NCI-H510A (cell line): ENCODE data around the gene KRTAP5-8.
"Not testable (repeated sequence)": the region's sequence is repeated elsewhere in the genome, so short reads cannot be mapped to it uniquely, and the experiment has no call there.

Experiments used
- DNase-seq: peaks from one replicate; lab custom pipeline; 2025; lab: John Stamatoyannopoulos, UW

The KRTAP5-8 gene, protein sequence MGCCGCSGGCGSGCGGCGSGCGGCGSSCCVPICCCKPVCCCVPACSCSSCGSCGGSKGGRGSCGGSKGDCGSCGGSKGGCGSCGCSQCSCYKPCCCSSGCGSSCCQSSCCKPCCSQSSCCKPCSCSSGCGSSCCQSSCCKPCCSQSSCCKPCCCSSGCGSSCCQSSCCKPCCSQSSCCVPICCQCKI

GRCh38 chr11:71537977-71538665, at the start of gene KRTAP5-8:
TSS of gene KRTAP5-8 (plus strand) at chr11:71538025. CDS start at chr11:71538056, 31 bp downstream.
- not testable (repeated sequence) for DNase-seq

DNA sequence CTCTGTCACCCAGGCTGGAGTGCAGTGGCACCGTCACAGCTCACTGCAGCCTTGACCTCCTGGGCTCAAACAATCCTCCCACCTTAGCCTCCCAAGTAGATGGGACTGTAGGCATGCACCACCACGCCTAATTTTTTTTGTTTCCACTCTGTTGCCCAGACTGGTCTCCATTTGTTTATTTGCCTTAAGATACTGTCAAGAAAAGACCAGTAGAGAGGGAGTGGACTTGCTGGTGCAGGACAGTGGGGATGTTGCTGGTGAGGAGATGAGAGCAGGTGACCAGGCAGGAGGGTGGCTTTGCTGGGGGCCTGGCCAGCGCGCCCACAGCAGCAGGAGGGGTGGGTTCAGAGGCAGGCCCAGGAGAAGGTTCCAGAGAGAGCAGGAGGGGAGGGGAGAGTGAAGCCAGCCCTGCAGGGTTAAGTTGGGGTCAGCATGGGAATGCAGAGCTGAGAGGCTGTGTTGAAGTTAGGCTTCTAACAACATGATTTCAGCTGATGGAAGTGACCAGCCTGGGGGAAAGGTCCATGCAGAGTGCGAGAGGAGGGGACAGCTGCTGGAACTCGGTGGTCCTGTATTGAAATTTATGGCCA, 49.0 kb upstream of the KRTAP5-8 start:
- no peak for DNase-seq

DNA sequence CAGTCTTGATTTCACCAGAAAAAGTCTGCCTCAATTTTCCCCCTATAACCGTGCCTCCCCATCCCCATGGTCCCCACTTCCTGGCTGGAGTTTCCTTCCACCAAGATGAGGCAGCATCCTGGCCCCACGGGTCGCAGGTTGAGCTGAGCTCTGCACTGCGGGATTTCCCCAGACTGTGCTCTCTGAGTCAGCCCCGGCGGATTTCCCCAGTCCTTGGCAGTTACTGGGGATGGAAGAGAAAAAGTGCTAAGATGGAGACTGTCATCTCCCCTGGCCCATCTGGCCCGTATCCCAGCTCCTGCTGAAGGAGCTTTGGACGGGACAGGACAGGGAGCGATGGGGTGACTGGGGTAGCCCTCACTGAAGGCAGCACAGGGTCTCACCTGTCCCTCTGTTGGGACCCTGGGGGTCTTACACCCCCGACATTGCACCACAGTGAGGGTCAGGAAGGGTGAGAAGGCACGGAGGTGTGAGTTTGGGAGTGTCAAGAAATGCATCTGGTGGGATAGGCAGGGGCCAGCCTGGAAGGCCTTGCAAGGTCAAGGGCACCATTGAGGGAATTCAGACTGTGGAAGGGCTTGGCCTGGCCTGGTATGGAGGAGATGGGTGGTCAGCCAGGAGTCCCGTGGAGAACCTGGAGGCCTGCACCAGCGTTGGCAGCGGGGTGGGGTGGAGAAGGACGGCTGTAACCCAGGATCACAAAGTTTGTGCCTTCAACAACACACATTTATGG, 48.3 kb upstream of the KRTAP5-8 start:
- DNase-seq, result no peak

DNA sequence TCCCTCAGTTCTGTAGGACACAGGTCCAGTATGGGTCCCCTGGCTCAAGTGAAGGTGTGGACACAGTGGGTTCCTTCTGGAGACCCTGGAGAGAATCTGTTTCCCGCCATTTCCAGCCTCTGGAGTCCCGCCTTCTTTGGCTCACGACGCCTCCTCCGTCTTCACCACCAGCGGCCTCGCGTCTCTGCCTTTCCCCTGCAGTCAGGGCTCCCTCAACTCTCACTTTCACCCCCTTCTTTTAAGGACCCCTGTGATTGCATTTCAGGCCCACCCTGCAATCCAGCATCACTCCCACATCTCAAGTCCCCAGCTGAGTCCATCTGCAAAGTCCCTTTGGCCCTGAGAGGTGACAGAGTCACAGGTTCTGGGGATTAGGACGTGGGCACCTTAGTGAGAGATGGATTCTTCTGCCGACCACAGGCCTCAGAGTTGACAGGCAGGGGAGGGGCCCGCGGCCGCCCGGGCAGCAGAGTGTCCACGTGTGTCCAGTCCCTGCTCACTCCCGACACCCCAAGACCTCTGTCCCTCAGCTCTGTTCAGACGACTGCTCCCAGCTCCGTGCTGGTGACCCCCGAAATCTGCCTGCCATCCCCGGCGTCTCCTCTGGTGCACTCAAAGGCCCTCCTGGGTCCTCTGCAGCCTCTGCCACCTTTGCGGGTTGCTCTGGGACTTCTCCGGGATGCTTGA, 47.6 kb upstream of the KRTAP5-8 start:
- no peak for DNase-seq

GRCh38 chr11:71490731-71491390, 47.0 kb upstream of the KRTAP5-8 start:
- DNase-seq, result no peak

DNA sequence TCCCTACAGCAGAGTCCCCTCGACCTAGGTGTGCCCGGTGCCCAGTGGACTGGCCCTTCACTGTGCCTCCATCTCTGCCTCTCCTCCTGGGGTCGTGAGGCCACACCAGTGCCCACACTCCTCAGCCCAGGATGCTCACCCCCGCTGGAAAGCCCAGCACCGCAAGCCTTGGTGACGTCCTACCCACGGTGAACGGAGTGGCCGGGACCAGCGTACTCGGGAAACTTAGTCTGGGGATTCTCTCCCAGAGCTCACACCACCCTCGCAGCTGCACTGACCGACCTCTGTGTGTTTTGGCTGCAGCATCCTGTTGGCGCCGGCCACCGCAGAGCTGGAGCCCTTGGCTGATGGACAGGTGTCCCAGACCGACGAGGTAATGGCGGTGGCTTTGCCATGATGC, 46.3 kb upstream of the KRTAP5-8 start:
- no peak for DNase-seq

DNA sequence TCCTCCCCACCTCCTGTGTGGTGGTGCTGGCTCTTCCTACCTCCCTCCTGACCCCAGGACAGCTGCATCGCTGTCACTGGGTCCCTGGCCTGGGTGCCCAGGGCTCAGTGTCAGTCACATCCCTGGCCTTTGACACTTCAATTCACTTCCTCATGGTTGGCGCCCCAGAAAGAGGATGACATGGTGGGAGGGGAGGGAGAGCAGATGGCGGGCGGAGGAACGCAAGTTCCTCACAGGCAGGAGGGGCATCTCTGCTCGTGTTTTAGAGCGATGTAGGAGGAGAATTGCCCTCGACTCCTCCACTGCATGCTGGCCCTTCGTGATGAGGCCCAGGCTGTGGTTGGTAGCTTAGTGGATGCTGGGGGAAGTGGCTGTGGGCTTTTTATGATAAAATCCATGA, 45.9 kb upstream of the KRTAP5-8 start:
- DNase-seq, result no peak

DNA sequence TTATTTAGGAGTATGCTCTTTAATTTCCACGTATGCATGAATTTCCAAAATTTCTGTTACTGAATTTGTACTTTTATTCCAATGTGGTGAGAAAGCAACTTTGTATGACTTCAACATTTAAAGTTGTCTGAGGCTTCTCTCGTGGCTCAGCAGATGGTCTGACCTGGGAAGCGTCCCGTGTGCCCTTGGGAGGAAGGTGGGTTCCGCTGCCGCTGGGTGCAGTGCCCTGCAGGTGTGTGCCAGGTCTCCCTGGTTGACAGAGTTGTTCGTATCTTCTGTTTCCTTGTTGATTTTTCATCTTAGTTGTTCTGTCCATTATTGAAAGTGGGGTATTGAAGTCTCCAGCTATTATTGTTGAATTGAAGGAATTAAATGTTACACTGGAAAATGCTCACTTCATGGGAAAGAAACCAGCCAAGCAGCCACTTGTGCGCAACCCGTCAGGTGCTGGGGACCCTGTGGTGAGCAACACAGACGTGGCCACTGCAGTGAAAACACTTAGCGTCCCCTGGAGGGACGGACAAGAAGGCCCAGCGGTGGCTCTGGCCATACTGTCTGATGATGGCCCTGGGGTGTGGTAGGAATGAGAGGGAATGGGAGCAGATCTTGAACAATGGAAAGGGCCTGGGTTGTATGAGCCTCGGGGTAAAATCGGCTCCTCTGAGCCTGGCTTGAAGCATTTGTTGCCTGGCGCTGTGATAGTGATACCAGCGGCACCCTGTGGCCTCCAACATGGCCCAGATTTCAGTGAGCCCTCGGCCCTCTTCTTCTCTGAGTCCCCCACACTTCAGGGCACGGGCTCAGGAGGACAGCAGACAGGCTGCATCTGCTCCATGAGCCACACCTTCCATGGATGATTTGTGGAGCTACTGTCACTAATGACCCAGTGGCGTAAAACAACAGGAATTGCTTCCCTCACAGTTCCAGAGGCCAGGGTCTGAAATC, 42.3 kb upstream of the KRTAP5-8 start:
- DNase-seq, result no peak

GRCh38 chr11:71496421-71496820, 41.4 kb upstream of the KRTAP5-8 start:
- no peak for DNase-seq

DNA sequence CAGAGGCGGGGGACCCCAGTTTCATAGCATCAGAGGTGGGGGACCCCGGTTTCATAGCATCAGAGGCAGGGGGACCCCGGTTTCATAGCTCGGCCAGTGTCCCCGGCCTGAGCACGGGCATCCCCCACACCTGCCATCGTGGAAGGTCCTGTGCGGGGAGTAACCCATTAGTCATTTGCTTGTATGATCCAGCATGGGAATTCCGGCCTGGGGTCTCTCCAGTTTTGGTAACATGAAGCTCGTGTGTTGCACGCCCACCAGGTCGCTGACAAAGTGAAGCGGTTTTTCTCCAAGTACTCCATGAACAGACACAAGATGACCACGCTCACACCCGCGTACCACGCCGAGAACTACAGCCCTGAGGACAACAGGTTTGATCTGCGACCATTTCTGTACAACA, 39.7 kb upstream of the KRTAP5-8 start:
- no peak for DNase-seq

DNA sequence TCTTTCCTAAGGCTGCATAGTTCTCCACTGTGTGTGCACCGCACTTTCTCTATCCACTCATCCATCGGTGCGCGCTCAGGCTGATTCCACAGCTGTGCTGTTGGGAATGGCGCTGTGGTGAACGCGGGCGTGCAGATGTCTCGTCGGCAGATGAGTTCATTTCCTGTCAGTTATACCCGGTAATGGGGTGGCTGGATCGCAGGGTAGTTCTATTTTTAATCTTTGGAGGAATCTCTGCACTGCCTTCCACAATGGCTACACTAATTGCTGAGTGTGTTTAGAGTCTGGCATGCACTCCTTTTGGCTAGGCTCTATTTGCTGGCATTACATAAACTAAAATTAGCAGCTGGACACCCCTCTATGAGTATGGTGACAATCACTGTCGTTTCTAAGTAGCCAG, 38.7 kb upstream of the KRTAP5-8 start:
- DNase-seq, result no peak

DNA sequence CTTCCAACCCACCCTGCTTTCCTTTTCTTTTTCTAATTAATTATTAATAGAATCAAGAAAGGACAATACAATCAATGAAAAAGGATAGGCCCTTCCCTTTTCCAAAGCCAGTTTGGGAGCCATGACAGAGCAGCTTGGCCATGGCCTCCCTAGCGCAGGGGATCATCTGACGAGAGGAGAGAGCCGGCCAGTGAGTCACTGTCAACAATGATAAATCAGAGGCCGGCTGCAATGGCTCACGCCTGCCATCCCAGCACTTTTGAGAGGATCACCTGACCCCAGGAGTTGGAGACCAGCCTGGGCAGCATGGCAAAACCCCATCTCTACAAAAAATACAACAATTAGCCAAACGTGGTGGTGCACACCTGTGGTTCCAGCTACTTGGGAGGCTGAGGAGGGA, 38.3 kb upstream of the KRTAP5-8 start:
- no peak for DNase-seq

DNA sequence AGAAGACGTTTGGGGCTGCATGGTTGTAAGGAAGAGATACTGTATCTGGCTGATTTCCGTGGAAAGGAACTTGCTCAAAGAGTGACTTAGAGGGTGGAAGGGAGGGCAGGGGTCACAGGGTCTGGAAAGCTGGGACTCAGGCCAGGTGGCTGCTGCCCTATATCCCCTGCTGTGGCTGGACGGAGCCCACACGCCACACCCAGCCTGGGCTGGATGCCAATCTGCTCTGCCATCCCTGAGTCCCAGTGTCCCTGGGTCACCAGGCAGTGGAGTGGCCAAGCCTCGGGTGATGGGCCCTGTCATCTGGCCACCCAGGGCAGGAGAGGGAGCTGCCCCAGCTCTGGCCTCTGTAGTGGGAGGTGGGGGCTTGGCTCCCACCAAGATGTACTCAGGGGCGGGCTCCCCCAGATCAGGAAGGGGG, 37.2 kb upstream of the KRTAP5-8 start:
- DNase-seq, result no peak

- no peak for DNase-seq
These were observed 36.5 kb upstream of the KRTAP5-8 start for GRCh38 chr11:71501071-71501985.

- no peak for DNase-seq
These were observed 35.8 kb upstream of the KRTAP5-8 start for GRCh38 chr11:71502026-71502425.

DNA sequence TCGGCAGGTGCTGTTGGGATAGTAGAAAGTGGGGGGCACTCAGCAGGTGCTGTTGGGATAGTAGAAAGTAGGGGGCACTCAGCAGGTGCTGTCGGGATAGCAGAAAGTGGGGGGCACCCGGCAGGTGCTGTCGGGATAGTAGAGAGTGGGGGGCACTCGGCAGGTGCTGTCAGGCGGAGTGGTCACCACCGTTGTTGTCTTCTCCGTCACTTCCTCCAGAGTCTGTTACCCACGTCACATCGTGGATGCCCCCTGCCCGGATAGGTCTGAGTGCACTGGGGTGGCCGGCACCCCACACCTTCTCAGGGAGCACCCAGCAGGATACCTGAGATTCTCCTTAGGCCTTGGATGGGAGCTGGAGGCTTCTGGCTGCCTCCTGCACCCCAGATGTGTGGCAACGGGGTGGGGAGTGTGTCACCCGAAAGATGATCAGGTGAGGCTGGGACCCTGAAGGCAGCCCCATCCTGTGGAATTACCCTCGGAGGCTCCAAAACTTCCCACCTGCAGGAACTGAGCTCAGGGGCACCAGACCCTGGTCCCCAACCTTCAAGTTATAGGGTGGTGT, 34.9 kb upstream of the KRTAP5-8 start:
- no peak for DNase-seq

GRCh38 chr11:71504531-71504930, 33.3 kb upstream of the KRTAP5-8 start:
- no peak for DNase-seq

DNA sequence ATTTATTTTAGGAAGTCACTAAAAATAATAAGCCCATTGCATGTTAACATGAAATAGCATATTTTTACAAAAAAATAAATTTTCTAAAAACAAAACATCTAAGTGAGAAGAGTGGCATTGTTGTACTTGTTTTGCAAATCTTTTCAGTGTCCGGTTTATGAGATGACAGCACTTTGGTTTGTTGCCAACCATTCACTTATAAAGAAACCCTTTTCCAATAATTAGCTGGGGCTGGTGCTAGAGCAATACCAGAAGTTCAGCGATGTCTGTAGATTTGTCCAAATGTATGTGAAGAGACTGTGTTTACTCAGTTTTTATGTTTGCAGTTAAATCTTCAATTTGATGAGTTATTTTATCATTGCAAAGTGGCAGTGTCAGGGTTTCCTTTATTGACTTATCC, 32.8 kb upstream of the KRTAP5-8 start:
- DNase-seq, result no peak

GRCh38 chr11:71505781-71506180, 32.0 kb upstream of the KRTAP5-8 start:
- DNase-seq, result no peak
